ENCODE data around the gene PLAAT1.

Gene PLAAT1

GRCh38 chr3:193237030-193237429 lies 4.0 kb upstream of the PLAAT1 start:
- TF ChIP-seq CTCF (IDR thresholded peaks at IDR 0.05; ENCODE audit: insufficient read depth, low read length, poor library complexity, severe bottlenecking): no peak
- TF ChIP-seq EZH2phosphoT487 (conservative IDR thresholded peaks at IDR 0.05; ENCODE audit: low read length): no peak

GRCh38 chr3:193240436-193240849 lies 579 bp upstream of the PLAAT1 start:
- Histone ChIP-seq H3K9me2 (replicated peaks; ENCODE audit: insufficient read depth, low read length) (no peaks in the 10 kb centered on the region), H3K27me3 (ENCODE audit: low read length) (no peaks in the 10 kb centered on the region), H3K36me3 (ENCODE audit: low read length) (no peaks in the 10 kb centered on the region), H3F3A (ENCODE audit: insufficient read depth) (no peaks in the 10 kb centered on the region), H3K4me3 (ENCODE audit: insufficient read depth, low read length, poor library complexity, severe bottlenecking) (no peak overlapping the region), H3K9me3 (ENCODE audit: insufficient read depth, low read length) (no peaks in the 10 kb centered on the region), H3K79me2 (ENCODE audit: insufficient read depth, low read length) (no peaks in the 10 kb centered on the region), H2AFZ (ENCODE audit: low read depth, low read length, severe bottlenecking) (no peak overlapping the region), H3K9ac (ENCODE audit: low read length) (no peak overlapping the region), H3K4me2 (ENCODE audit: low read depth, low read length, poor library complexity, severe bottlenecking) (no peak overlapping the region), H3K27ac (ENCODE audit: low read depth, low read length) (no peak overlapping the region), H4K20me1 (ENCODE audit: low read depth, low read length) (no peaks in the 10 kb centered on the region)
- no peak for TF ChIP-seq CTCF (IDR thresholded peaks at IDR 0.05; ENCODE audit: insufficient read depth, low read length, poor library complexity, severe bottlenecking)
- TF ChIP-seq EZH2phosphoT487 (conservative IDR thresholded peaks at IDR 0.05; ENCODE audit: low read length): no peak

More at GRCh38 chr3:193237030-193237429, 4.0 kb upstream of the PLAAT1 start:
- Histone ChIP-seq H3K9me2 (replicated peaks; ENCODE audit: insufficient read depth, low read length) (no peaks in the 10 kb centered on the region), H3K79me2 (ENCODE audit: insufficient read depth, low read length) (no peaks in the 10 kb centered on the region), H3K27me3 (ENCODE audit: low read length) (no peaks in the 10 kb centered on the region), H4K20me1 (ENCODE audit: low read depth, low read length) (no peaks in the 10 kb centered on the region), H2AFZ (ENCODE audit: low read depth, low read length, severe bottlenecking) (no peak overlapping the region), H3F3A (ENCODE audit: insufficient read depth) (no peaks in the 10 kb centered on the region), H3K27ac (ENCODE audit: low read depth, low read length) (no peak overlapping the region), H3K4me3 (ENCODE audit: insufficient read depth, low read length, poor library complexity, severe bottlenecking) (no peak overlapping the region), H3K9me3 (ENCODE audit: insufficient read depth, low read length) (no peaks in the 10 kb centered on the region), H3K36me3 (ENCODE audit: low read length) (no peaks in the 10 kb centered on the region), H3K4me2 (ENCODE audit: low read depth, low read length, poor library complexity, severe bottlenecking) (no peak overlapping the region), H3K9ac (ENCODE audit: low read length) (no peak overlapping the region)

- no peaks in the 10 kb centered on the region for H3K9me2 ChIP-seq (replicated peaks; ENCODE audit: insufficient read depth, low read length)
- no peak overlapping the region for H3K27ac ChIP-seq (ENCODE audit: low read depth, low read length)
- H2AFZ ChIP-seq (ENCODE audit: low read depth, low read length, severe bottlenecking): no peak overlapping the region
- no peaks in the 10 kb centered on the region for H3K9me3 ChIP-seq (ENCODE audit: insufficient read depth, low read length)
- H3K79me2 ChIP-seq (ENCODE audit: insufficient read depth, low read length): no peaks in the 10 kb centered on the region
- no peak overlapping the region for H3K4me3 ChIP-seq (ENCODE audit: insufficient read depth, low read length, poor library complexity, severe bottlenecking)
- H3K27me3 ChIP-seq (ENCODE audit: low read length): no peaks in the 10 kb centered on the region
- no peak overlapping the region for H3K9ac ChIP-seq (ENCODE audit: low read length)
- TF ChIP-seq EZH2phosphoT487 (conservative IDR thresholded peaks at IDR 0.05; ENCODE audit: low read length) (no peak), CTCF (IDR thresholded peaks at IDR 0.05; ENCODE audit: insufficient read depth, low read length, poor library complexity, severe bottlenecking) (no peak)
- H3F3A ChIP-seq (ENCODE audit: insufficient read depth): no peaks in the 10 kb centered on the region
- H4K20me1 ChIP-seq (ENCODE audit: low read depth, low read length): no peaks in the 10 kb centered on the region
- H3K36me3 ChIP-seq (ENCODE audit: low read length): no peaks in the 10 kb centered on the region
- no peak overlapping the region for H3K4me2 ChIP-seq (ENCODE audit: low read depth, low read length, poor library complexity, severe bottlenecking)
These were observed 694 bp downstream of the PLAAT1 start for GRCh38 chr3:193241716-193242115.
